Heart left ventricle (tissue), 16 donors: ENCODE results near the gene VDR. TPM values are rescaled to one million over a fixed set of nuclear protein-coding genes. Genes with fewer than 3 reads are reported as not detected.
A peak's percentile ranks its signal among the peaks of the same experiment; 100 is the strongest.
"Not testable (repeated sequence)": the region's sequence is repeated elsewhere in the genome, so short reads cannot be mapped to it uniquely, and the experiment has no call there.

ENCODE experiments used
- ATAC-seq, 4 donors: fragments of 200-7000 bp; cut with Tn5 transposase; one replicate each; pipeline ENCODE4 v1.9.1; 2020 to 2022; ENCODE audit warnings: moderate library complexity in 4 of 4, mild to moderate bottlenecking in 3 of 4, moderate number of reproducible peaks in 1 of 4
- DNase-seq, 5 donors: peaks; one replicate each; pipeline ENCODE4 v3.0.0-alpha.2; 2020
- H3K27ac ChIP-seq, 12 donors: fragments of 200-600 bp; sonication (generic) in 4 of 12; one replicate each; pipeline versions ENCODE4 v1.5.0 to v1.8.0; 2016 to 2022; ENCODE audit warnings: mild to moderate bottlenecking in 2 of 12
- H3K27me3 ChIP-seq, 9 donors: fragments of 200-600 bp; sonication (generic) in 2 of 9; one replicate each; pipeline versions ENCODE4 v1.5.1 to v1.8.0; 2016 to 2022; ENCODE audit warnings: mild to moderate bottlenecking in 3 of 9
- H3K36me3 ChIP-seq, 9 donors: fragments of 200-600 bp; sonication (generic) in 2 of 9; one replicate each; pipeline versions ENCODE4 v1.5.0 to v1.8.0; 2018 to 2022; ENCODE audit warnings: mild to moderate bottlenecking in 2 of 9
- H3K4me1 ChIP-seq, 12 donors: fragments of 200-600 bp; sonication (generic) in 4 of 12; one replicate each; pipeline versions ENCODE4 v1.5.0 to v1.8.0; 2016 to 2022; ENCODE audit warnings: mild to moderate bottlenecking in 3 of 12
- H3K4me3 ChIP-seq, 12 donors: fragments of 200-600 bp; sonication (generic) in 4 of 12; one replicate each; pipeline versions ENCODE4 v1.5.0 to v1.8.0; 2017 to 2022; ENCODE audit warnings: mild to moderate bottlenecking in 9 of 12, moderate library complexity in 4 of 12
- H3K9me3 ChIP-seq, 12 donors: fragments of 200-600 bp; sonication (generic) in 4 of 12; one replicate each; pipeline versions ENCODE4 v1.5.0 to v1.8.0; 2016 to 2022; ENCODE audit warnings: mild to moderate bottlenecking in 1 of 12
- CTCF ChIP-seq, 12 donors: fragments of 200-600 bp; sonication (generic) in 4 of 12; IDR thresholded peaks; one replicate each; pipeline versions ENCODE4 v1.5.0 to v1.8.0; 2018 to 2022; ENCODE audit warnings: antibody characterized with exemption in 12 of 12, mild to moderate bottlenecking in 5 of 12
- POLR2A ChIP-seq, 2 donors: fragments of 450-650 bp; IDR thresholded peaks; one replicate each; pipeline ENCODE4 v1.6.1; 2017; ENCODE audit warnings: antibody characterized with exemption in 2 of 2, mild to moderate bottlenecking in 2 of 2, moderate library complexity in 2 of 2
- WGBS, 4 donors: extraction: QIAGEN DNeasy Blood & Tissue Kit in 2 of 4; methylation state at CpG; one replicate each; pipeline versions ENCODE4 v1.1.5 to v1.1.7; 2013 to 2018; 5-methylcytosine and 5-hydroxymethylcytosine counted together
- intact Hi-C, 10 donors: fragments of 100-400 bp; cut with DNase I; formaldehyde crosslinking; loops; one replicate each; pipeline versions ENCODE4 v1.11.1 to v1.14.2; 2022
- polyA plus RNA-seq, 2 donors: library from polyadenylated mRNA; stranded (reverse); fragments of 200-250 nt; gene quantifications; one replicate each; pipeline ENCODE4 v1.2.3, GENCODE V29; 2013
- total RNA-seq, 9 donors: library from RNA; depleted of rRNA in 2 of 9; stranded (reverse); fragments of >200 nt in 2 of 9; fragmentation: NEBNext Ultra II Directional in 3 of 9; extraction: Animal tissue kit (Norgen Biotek cat#: 25700) in 3 of 9; gene quantifications; one replicate each; pipeline versions ENCODE4 v1.1.0 to v1.2.4, GENCODE V29; 2016 to 2023
- donor health status: ischemic (EF 13 %, LVEDD 7.1; RV severe dilation, severe dysfunction).
- donor health status: healthy with polysubstance abuse.
- donor health status: DM: no; HTN: yes; CAD: no.
- donor health status: DM: no; HTN: no; CAD: no.
- donor health status: ischemic (EF 25% LVEDD 6.9; RV normal size, moderate dysfunction).
- donor health status: ischemic (EF 25% LVEDD 5.7; RV mildly dilated, moderate dysfunction).
- donor health status: healthy.
- donor health status: DM: yes; HTN: yes; CAD: no.
- donor health status: ischemic (EF 35%, LVEDD 5.7; RV mildly dilated, moderate dysfunction).
- donor health status: nonischemic (EF 11% LVEDD 7.7; RV severe dilation, severe dysfunction).
- donor health status: DM: yes; HTN: yes; CAD: no.
- donor health status: PGD.
- donor health status: ischemic (EF 29% LVEDD 5.4; RV normal size, mild dysfunction).
- donor health status: nonischemic (EF 23%, LVEDD 6.1; RV moderate dilation, normal function).

The VDR gene
- total and polyA plus RNA-seq, 11 donors: 0.15 to 4.3 (median 0.63) TPM

- intact Hi-C loops: no loop called here
- DNase-seq (peak in 4 of 5 donors; percentile 57 to 84 (median 68)), ATAC-seq (peak; percentile 18 to 51 (median 40))
- Histone ChIP-seq H3K4me3 (peak overlapping the region in 11 of 12 donors; percentile 18 to 60 (median 51)), H3K27me3 (no peaks in the 10 kb centered on the region), H3K4me1 (peaks cover 63 to 100% (median 98%) of the 10 kb centered on the region in 12 donors), H3K9me3 (no peaks in the 10 kb centered on the region), H3K27ac (peak overlapping the region; percentile 93 to 99 (median 98)), H3K36me3 (peaks cover 0 to 11% (median 0%) of the 10 kb centered on the region in 9 donors)
- 23 to 35% (median 24%) methylated on average over 14 of the region's 14 CpGs for WGBS, 4 donors
- TF ChIP-seq CTCF (IDR thresholded peaks at IDR 0.05) (no peak), POLR2A (IDR thresholded peaks at IDR 0.05) (no peak)
Measured at GRCh38 chr12:47811581-47812484, 93.0 kb downstream of the VDR start.

GRCh38 chr12:47811072-47811396 lies 93.8 kb downstream of the VDR start:
- 17 to 40% (median 32%) methylated on average over 2 of the region's 2 CpGs for WGBS, 4 donors
- intact Hi-C loops: no loop called here
- DNase-seq: no peak
- peaks cover 60 to 100% (median 98%) of the 10 kb centered on the region in 12 donors for H3K4me1 ChIP-seq
- no peaks in the 10 kb centered on the region for H3K9me3 ChIP-seq
- ATAC-seq: no peak
- TF ChIP-seq POLR2A (IDR thresholded peaks at IDR 0.05) (no peak), CTCF (IDR thresholded peaks at IDR 0.05) (no peak)
- H3K27me3 ChIP-seq: no peaks in the 10 kb centered on the region
- H3K27ac ChIP-seq: peak overlapping the region; percentile 93 to 99 (median 98)
- peak overlapping the region in 3 of 12 donors; percentile 56 to 59 (median 57) for H3K4me3 ChIP-seq
- peaks cover 0 to 11% (median 0%) of the 10 kb centered on the region in 9 donors for H3K36me3 ChIP-seq

GRCh38 chr12:47809518-47809917 lies 95.3 kb downstream of the VDR start:
- not testable (repeated sequence) for DNase-seq, H3K4me3 ChIP-seq

DNA sequence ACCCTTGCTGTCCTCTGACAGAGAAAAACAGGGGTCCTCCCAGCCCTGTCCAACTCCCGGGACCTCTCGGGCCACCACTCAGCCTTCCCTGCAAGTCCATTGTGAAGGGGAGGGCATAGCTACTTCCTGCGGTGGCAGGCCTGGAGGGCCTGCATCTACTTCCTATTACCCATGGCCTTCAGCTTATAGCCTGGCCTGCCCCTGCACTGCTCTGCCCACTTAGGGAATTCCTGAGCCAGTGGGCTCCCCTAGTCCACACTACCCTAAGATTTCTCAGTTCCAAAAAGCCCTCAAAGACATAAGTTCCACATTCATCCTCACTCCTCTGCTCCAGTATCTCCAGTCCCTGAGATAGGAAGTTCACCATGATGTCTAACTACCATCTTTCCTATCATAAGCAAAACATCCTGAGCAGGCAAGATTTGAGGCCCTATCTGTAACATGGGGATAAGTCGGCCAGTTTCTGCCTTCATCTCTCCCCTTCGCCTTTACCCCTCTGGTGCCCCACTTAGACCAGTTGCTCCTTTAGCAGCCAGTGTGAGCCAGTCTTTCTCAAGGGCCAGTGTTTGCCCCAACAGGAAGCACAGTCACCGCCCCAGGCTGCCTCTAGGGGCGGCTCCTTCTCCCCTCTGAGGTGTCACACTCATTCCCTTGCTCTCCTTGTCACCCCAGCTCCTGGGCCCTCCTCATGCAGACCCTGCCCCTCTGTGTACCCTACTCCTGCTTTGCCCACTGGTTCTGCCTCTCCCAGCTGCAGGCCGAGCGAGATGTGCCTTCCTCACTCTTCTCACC lies 96.0 kb downstream of the VDR start:
- WGBS, 4 donors: 45 to 65% (median 55%) methylated on average over 9 of the region's 9 CpGs
- Histone ChIP-seq H3K4me3 (peak overlapping the region in 8 of 12 donors; percentile 1 to 31 (median 9)), H3K36me3 (peaks cover 0 to 14% (median 5%) of the 10 kb centered on the region in 9 donors), H3K27me3 (no peaks in the 10 kb centered on the region), H3K4me1 (peaks cover 47 to 100% (median 98%) of the 10 kb centered on the region in 12 donors), H3K9me3 (no peaks in the 10 kb centered on the region), H3K27ac (peak overlapping the region; percentile 20 to 99 (median 98))
- ATAC-seq: no peak
- intact Hi-C loops: no loop called here
- peak in 1 of 12 donors; percentile 7 for TF ChIP-seq CTCF (IDR thresholded peaks at IDR 0.05)
- no peak for TF ChIP-seq POLR2A (IDR thresholded peaks at IDR 0.05)
- peak in 1 of 5 donors; percentile 67 for DNase-seq

More at GRCh38 chr12:47809518-47809917, 95.3 kb downstream of the VDR start:
- intact Hi-C loops, H3K27me3 ChIP-seq, H3K9me3 ChIP-seq, ATAC-seq, H3K36me3 ChIP-seq: not testable (repeated sequence)
- H3K4me1 ChIP-seq: peaks cover 52 to 100% (median 98%) of the 10 kb centered on the region in 12 donors
- 79 to 86% (median 85%) methylated on average over 9 of the region's 9 CpGs for WGBS, 4 donors
- peak overlapping the region in 11 of 12 donors; percentile 94 to 99 (median 98) for H3K27ac ChIP-seq
